HT1080 (cell line): ENCODE results near the gene TOR1AIP2. TPM values are rescaled to one million over a fixed set of nuclear protein-coding genes. Genes with fewer than 3 reads are reported as not detected.
A peak's percentile ranks its signal among the peaks of the same experiment; 100 is the strongest.

Source experiments
- DNase-seq: peaks from one replicate; pipeline ENCODE4 v3.0.0-alpha.2; 2015; ENCODE audit warnings: low read depth
- polyA plus RNA-seq, 2 experiments: library from polyadenylated mRNA; depleted of rRNA; stranded (reverse); fragments of >200 nt; gene quantifications; 2 replicates each; pipeline ENCODE4 v1.2.3, GENCODE V29; 2015
- total RNA-seq: library from RNA; depleted of rRNA; stranded (reverse); fragments of >200 nt; shearing (Covaris generic); gene quantifications from 2 replicates; pipeline ENCODE4 v1.2.3, GENCODE V29; 2014; rRNA removed

The TOR1AIP2 gene
- 124 and 168 TPM in 2 replicates for total RNA-seq
- polyA plus RNA-seq (2015; cell fraction: cytosol; rRNA removed) = 73.2 and 77.1 TPM in 2 replicates
- 109 and 113 TPM in 2 replicates for polyA plus RNA-seq (2015; cell fraction: nucleus; rRNA removed)

DNA sequence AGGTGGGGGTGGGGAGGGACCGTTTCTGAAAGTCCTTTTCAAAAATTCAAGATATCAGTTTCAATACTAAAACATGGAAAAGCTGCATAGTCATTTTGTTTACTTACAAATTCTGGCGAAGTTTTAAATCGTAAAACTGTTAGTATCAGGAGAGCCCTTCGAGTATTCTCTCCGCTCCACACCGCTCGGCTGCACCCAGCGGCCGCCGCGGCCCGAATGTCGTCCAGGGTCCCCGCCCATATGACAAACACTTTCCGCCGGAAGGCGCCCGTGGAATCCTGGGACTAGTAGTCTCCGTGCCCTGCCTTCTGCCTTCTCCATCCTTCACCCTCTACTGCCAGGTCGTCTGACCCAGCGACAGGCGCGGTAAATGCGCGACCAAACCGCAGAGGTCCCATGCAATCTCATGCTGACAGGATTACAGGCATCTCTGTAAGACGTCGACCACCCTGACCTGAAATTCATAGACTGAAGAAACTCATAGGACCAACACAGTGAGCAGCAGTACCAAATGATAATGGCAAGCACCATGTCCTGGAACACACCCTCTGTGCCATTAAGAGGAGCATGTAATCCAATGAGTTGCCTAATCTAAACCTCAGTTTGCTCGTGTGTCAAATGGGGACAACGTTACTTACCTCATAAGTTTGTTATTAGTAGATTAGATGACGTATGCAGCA, at the start of gene TOR1AIP2:
Gene TOR1AIP2, minus strand, starts transcription at position 218 of the 680 bp plus-strand sequence. CDS start 25,138 bp downstream, outside the sequence.
- peak; percentile 84 for DNase-seq

- DNase-seq = no peak
These were observed 49.2 kb upstream of the TOR1AIP2 start for GRCh38 chr1:179926850-179927205.

- peak; percentile 23 for DNase-seq
These were observed 48.6 kb upstream of the TOR1AIP2 start for GRCh38 chr1:179925922-179926849.

DNA sequence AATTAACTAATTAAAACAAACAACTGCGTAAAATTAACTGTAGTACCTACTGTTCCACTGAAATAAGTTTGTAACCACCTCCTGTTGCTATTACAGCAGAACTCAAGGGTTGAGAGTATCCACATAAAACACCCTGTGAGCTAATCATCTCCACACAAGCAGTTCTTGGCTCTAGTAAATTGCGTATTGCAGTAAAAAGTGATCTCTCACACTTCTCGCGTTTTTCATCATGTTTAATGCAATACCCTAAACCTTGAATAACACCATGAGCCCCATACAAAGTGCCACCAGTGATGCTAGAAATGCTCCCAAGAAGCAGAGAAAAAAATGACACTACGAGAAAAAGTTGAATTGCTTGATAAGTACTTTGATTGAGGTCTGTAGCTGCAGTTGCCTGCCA, 47.7 kb upstream of the TOR1AIP2 start:
- no peak for DNase-seq

- no peak for DNase-seq
These were observed 46.7 kb upstream of the TOR1AIP2 start for GRCh38 chr1:179924268-179924667.

DNA sequence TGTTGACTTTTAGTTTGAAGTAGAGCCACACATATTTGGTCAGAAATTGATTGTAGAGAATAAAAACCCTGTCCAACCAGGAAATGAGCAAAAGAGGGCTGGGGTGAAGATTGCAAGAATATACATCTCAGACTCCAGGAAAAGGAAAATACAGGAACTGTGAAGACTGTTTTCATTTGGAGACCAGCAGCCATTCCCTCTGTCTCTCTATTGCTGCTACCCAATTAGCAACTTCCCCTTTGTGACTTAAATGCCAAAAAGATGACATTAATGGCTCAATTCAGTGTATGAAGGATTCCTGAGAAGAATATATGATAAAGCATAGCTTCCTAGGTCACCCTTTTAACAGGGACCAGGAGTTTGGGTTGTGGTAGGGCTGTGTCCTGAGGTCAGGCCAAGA, 45.4 kb upstream of the TOR1AIP2 start:
- no peak for DNase-seq

GRCh38 chr1:179921981-179922872, 44.6 kb upstream of the TOR1AIP2 start:
- no peak for DNase-seq

- no peak for DNase-seq
These were observed 43.9 kb upstream of the TOR1AIP2 start for GRCh38 chr1:179921472-179921871.

DNA sequence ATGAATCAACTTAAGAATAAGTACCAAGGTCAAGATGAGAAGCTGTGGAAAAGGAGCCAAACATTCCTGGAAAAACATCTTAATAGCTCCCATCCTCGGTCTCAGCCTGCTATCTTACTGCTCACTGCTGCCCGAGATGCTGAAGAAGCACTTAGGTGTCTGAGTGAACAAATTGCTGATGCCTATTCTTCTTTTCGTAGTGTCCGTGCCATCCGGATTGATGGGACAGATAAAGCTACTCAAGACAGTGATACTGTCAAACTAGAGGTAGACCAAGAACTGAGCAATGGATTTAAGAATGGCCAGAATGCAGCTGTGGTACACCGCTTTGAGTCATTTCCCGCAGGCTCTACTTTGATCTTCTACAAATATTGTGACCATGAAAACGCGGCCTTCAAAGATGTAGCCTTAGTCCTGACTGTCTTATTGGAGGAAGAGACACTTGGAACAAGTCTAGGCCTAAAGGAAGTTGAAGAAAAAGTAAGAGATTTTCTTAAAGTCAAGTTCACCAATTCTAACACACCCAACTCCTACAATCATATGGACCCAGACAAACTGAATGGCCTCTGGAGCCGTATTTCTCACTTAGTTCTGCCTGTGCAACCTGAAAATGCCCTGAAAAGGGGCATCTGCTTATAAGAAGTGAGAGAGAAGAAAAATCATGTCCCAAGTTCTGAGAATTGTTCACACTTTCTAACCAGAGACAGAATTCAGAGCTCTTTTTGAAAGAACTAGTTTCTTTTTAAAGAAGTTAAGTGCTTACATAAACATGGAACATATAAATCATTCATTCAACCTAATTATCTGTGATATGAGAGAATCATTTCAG, 40.2 kb upstream of the TOR1AIP2 start:
- DNase-seq = peak; percentile 92

DNA sequence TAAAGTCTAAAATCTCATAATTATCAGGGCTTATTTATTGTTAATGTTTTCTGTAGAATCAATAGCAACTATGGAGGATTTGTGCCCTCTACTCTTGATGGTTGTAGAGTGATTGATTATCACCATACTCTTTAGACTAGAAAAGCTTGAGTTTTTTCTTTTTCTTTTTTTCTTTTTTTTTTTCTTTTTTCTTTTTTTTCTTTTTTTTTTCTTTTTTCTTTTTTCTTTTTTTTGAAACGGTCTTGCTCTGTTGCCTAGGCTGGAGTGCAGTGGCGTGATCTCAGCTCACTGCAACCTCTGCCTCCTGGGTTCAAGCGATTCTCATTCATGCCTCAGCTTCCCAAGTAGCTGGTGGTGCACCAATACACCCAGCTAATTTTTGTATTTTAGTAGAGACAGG, 34.2 kb upstream of the TOR1AIP2 start:
- DNase-seq = no peak

DNA sequence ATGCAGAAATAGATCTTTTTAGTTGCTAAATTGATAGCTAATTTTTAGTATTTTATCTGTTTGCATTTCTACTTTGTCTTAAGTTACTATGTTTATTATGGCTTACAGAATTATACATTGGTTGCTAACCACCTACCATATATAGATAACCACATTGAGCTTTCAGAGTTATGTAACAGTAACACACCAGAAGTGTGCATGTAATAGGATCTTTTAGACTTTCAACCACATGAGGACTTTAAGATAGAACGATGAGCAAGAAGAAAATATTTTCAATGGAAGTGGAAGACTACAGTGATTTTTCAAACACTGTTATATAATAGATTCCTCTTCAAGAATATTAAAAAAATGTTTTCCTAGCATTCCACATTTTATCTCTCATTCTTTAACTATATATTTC, 33.3 kb upstream of the TOR1AIP2 start:
- DNase-seq = no peak

- DNase-seq = no peak
These were observed 12.0 kb upstream of the TOR1AIP2 start for GRCh38 chr1:179889589-179889988.

- DNase-seq = no peak
These were observed 10.5 kb upstream of the TOR1AIP2 start for GRCh38 chr1:179888071-179888470.

DNA sequence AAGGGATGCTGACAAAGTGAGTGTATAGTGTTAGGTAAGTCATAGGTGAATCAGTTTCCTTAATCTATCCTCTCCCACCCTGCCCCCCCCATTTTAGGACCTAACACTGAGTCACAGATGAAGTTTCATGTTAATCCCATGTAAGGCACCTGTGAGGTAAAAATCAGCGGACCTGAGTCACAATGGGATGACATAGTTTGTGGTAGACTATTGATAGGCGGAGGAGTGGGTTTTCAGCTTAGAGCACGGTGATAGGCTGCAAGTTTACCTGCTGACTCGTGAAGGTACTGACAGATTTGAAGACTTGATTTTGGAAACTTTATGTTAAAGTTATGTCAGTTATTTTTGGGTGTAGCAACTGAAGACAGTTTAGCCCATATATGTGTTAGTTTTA, 6.1 kb upstream of the TOR1AIP2 start:
- peak; percentile 30 for DNase-seq

- no peak for DNase-seq
These were observed 5.6 kb upstream of the TOR1AIP2 start for GRCh38 chr1:179883040-179883744.

DNA sequence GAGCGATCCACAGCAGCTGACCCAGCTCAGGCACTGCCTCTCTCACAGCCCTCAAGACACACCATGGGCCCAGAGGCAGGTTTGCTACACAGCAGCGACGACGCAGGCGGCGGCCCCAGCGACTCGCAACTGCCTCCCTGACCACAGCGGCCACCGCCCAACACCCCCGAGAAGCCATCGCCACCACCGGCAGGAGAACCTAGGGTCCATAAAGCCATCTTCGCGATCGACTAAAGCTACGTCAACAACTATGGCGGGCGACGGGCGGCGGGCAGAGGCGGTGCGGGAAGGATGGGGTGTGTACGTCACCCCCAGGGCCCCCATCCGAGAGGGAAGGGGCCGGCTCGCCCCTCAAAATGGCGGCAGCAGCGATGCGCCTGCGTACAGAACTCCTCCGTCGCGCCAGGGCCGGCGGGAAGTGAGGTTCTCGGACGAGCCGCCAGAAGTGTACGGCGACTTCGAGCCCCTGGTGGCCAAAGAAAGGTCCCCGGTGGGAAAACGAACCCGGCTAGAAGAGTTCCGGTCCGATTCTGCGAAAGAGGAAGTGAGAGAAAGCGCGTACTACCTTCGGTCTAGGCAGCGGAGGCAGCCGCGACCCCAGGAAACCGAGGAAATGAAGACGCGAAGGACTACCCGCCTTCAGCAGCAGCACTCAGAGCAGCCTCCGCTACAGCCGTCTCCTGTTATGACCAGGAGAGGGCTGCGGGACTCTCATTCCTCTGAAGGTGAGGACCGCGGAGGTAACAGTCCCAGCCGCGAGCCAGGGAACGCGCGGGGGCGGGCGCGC, 4.8 kb upstream of the TOR1AIP2 start, which contains the start of gene TOR1AIP1:
Gene TOR1AIP1, plus strand, starts transcription at position 33 of the 787 bp plus-strand sequence. Its CDS starts 218 bp downstream, at position 251.
- DNase-seq = peak; percentile 98

DNA sequence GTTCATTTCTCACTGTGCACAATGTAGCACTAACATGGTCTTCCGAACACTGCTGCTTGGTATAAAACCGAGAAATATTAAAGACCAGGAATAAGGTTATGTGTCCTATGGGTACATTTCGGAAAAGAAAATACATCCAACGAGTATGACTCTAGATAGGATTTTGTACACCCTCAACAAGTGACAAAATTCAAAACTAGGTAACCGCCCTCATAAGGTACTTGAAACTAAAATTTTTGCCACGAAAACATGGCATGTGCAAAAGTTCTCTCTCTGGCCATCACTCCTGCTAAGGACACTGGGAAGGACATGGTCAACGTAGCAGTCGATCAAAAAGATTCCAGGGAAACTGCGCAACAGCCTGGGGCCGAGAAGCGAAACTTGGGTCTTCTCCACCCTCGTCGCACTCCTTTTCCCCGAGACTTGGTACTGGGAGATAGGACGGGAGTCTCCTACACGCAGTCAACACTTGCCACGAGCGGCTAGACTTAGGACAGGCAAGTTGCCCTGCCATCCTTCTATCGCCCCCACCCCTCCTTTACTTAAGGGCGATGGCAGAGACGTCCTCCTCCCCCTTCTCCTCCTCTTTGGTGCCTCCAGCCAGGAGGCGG, 4.1 kb upstream of the TOR1AIP2 start:
- DNase-seq = peak; percentile 92

DNA sequence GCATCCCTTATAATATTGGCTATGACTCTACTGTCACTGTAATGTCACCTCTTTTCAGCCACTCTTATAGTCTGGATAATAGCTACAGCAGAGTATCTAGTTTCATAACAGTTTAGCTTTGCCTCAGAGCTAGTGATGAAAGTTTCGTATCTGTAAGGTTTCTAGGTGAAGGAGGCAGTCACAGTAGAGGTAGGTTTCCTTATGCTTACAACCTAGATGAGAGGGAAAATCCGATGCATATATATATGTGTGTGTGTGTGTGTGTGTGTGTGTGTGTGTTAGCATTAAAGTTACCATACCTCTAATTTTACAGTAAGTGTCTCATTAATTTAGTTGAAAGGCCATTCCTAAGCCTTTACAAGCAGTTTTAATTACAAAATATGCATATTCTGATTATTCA, 2.2 kb upstream of the TOR1AIP2 start:
- no peak for DNase-seq
